GM18508 (cell line): ENCODE measurements around the gene YWHAG.
"Not testable (repeated sequence)": the region's sequence is repeated elsewhere in the genome, so short reads cannot be mapped to it uniquely, and the experiment has no call there.

Experiments
- ATAC-seq: cut with Tn5 transposase; IDR thresholded peaks from one replicate; pipeline ENCODE4 v1.9.1; 2021; ENCODE audit warnings: moderate number of reproducible peaks; ENCODE audit not compliant: insufficient read depth, unreplicated experiment

YWHAG gene

GRCh38 chr7:76302347-76303201, 56.2 kb downstream of the YWHAG start, which contains the start of gene HSPB1:
TSS of gene HSPB1 (plus strand) at chr7:76302673. CDS start at chr7:76302713, 40 bp downstream.
- ATAC-seq = no peak

GRCh38 chr7:76301000-76301399, 57.8 kb downstream of the YWHAG start:
- no peak for ATAC-seq

DNA sequence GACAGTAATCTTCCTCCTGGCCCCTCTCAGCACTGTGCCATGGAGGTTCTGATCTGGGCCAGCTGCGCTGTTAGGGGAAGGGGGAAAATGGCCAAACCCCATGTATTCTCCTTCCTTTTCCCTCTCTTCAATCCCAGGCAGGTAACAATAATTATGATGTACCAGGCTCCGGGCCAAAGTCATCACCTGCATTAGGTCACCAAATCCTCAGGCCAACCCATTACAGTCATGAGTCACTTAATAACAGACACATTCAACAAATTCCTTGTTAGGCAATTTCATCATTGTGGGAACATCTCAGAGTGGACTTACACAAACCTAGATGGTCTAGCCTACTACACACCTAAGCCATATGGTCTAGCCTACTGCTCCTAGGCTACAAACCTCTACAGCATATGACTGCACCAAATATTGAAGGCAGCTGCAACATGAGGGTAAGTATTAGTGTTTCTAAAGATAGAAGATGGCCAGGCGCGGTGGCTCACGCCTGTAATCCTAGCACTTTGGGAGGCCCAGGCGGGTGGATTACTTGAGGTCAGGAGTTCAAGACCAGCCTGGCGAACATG, 58.5 kb downstream of the YWHAG start:
- ATAC-seq = no peak

DNA sequence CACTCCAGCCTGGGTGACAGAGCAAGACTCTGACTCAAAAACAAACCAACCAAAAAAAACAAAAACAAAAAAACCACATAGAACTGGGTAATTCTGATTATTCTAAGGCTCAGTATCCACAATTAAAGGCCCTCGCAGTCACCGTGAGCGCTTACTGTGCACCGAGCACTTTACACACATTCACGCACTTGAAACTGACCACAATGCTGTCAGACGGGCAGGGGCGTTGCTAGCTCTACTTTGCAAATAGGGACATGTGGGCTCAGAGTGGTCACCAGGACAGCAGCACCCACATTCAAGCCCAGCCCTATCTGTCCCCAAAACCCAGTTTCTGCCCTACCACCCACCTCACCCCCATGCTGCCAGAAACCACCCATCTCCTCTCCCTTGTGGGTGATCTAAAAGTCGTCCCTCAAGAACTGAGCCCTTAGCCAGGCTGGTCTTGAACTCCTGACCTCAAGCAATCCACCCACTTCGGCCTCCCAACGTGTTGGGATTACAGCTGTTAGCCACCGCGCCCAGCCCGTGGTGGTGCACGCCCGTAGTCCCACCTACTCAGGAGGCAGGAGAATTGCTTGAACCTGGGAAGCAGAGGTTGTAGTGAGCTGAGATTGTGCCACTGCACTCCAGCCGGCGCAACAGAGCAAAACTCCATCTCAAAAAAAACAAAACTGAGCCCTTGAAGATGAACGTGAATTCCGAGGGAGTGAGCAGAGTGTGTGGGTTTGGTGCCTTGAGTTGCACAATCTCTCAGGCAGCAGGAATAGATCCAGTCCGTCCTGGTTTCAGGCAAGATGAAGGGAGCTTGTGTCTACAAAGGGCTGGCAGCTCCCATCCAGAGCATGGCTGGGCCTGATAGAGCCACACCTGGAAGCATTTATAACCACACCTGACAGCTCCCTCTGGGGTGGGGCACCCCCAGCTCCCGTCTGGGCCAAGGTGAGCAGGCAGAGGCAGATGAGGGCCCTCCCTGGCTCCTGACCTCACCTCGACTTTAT, 61.7 kb downstream of the YWHAG start:
- ATAC-seq = no peak

GRCh38 chr7:76294344-76295024, 64.3 kb downstream of the YWHAG start:
- no peak for ATAC-seq

- no peak for ATAC-seq
Observed at GRCh38 chr7:76293407-76293901, 65.3 kb downstream of the YWHAG start.

GRCh38 chr7:76292911-76293310, 65.9 kb downstream of the YWHAG start:
- ATAC-seq = not testable (repeated sequence)

GRCh38 chr7:76292213-76292573, 66.6 kb downstream of the YWHAG start:
- ATAC-seq = no peak

DNA sequence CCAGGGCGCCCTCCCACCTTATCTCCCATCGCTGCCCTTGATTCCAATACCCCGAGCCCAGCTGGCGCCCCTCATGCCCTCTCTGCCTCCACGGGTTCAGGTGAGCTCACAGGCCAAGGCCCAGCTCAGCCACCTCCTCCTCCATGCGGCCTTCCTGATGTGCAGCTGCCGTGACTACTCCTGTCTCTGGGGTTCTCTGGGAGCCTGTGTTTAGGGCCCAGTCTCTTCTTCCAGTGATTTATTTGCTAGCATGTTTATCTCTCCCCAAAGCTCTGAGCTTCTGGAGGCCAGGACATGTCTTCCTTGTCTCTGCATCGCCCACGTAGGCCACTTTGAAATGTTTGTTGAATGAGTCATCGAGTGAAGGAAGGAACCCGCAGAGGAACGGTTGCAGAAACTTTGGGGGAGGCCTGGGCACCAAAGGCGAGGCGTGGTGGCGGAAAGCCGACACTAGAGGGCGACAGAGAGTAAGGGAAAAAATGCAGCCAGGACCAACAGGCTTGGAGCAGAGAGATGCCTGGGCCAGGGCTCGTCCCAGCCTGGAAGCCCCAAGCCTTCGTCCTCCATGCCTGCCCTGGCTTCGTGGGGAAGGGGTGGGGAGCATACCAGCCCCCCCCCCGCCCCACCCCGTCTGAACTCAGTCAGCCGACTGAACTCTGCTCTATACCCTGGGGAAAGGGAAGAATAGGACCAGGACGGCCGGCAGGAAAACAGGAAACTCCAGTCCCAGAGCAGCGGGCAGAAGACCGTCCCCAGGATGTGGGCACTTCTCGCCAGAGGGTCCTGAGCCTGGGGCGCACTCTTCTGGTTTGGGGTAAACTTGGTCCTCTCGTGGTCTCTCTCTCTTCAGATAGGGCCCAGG, 67.2 kb downstream of the YWHAG start:
- ATAC-seq = no peak

GRCh38 chr7:76290847-76291350, 67.9 kb downstream of the YWHAG start:
- ATAC-seq = not testable (repeated sequence)

DNA sequence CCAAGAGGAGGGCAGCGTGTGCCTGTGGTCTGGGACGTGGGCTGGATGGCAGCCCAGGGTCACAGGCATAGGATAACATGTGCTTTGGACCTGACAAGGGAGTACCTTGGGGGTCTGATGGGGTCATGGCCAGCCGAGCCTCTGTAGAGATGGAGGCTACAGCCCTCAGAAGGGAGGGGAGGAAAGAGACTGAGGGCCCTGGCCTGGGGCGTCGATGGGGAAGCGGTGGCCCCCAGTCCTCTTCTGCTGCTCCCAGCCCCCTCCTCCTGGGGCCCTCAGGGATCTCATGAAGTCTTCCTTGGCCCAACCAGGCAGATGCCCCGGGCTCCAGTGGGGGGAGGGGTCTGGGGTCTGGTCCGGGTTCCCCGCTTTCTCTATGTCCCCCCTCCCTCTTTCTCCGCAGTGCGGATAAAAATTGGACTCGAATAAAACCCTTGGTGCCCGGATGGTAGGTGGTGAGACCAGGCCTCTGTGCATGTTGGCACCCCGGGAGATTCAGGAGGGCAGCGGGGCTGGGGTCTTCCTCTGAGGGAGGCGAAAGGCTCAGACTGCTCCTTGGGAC, 71.9 kb downstream of the YWHAG start:
- ATAC-seq = no peak

- ATAC-seq = no peak
Observed at GRCh38 chr7:76285604-76286374, 73.0 kb downstream of the YWHAG start.

DNA sequence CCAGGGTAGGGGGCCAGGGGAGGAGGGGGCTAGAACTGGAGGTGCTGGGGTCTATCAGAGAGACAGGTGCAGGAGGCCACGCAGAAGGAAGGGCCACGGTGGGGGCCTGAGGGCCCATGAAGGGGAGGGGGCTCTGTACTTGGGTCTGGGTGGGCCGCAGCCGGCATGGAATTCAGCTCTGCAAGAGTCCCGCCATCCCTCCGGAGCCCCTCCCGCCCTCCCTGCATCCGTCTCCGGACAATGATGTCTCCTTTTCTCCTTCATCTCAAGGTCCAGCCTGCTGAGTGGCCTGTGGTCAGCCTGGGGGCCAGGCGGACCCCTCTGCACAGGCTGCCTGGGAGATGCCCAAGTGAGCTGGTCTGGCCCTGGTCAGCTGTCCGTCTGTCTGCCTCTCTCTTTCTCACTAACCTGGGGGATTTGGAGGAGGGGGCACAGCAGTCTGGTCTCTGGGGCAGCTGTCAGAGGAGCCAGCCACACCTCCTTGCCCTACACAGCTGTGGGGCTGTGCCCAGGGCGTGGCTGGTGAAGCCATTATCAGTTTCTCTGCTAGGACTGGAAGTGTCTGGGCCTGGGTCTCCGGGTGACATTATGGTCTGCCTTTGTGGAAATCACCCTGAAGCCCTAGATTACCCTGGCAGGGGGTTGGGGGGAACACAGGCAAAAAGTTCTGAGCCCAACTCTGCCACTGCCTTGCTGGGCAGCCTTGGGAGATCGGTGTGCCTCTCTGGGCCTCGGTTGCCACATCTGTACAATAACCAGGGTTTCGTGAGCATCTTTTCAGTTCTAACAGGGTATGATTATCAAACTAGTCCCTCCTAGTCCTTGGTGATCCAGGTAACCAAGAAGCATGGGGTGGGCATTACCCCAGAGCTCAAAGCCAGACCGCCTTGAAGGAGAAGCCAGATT, 75.3 kb downstream of the YWHAG start:
- ATAC-seq = no peak

GRCh38 chr7:76282344-76283253, 76.2 kb downstream of the YWHAG start:
- ATAC-seq = no peak

GRCh38 chr7:76281706-76282343, 77.0 kb downstream of the YWHAG start:
- no peak for ATAC-seq
